GM12878 (cell line): Measurements from ENCODE around the gene HS3ST3A1.

Experiments used
- ATF3 ChIP-seq: IDR thresholded peaks from 2 replicates; pipeline ENCODE4 v1.6.1; 2011; ENCODE audit warnings: low read depth, mild to moderate bottlenecking, low read length, moderate library complexity, borderline replicate concordance; ENCODE audit errors: extremely low read depth
- BRCA1 ChIP-seq: IDR thresholded peaks from 2 replicates; pipeline ENCODE4 v1.6.1; 2011; ENCODE audit warnings: low read depth, low read length, improper control_type of control experiment
- CHD2 ChIP-seq: IDR thresholded peaks from 2 replicates; pipeline ENCODE4 v1.6.1; 2011; ENCODE audit warnings: low read depth, low read length, improper control_type of control experiment, borderline replicate concordance
- E2F4 ChIP-seq: IDR thresholded peaks from 2 replicates; pipeline ENCODE4 v1.6.1; 2012; ENCODE audit warnings: low read depth, low read length, improper control_type of control experiment
- EZH2 ChIP-seq: IDR thresholded peaks from 2 replicates; pipeline ENCODE4 v1.6.1; 2012; ENCODE audit warnings: low read depth, mild to moderate bottlenecking, control low read depth, inconsistent platforms, low read length, borderline replicate concordance; ENCODE audit not compliant: control insufficient read depth
- MXI1 ChIP-seq: fragments of 150-350 bp; IDR thresholded peaks from 2 replicates; pipeline ENCODE4 v1.6.1; 2011; ENCODE audit warnings: low read depth, mild to moderate bottlenecking, inconsistent platforms, low read length, improper control_type of control experiment
- POLR2AphosphoS5 ChIP-seq: IDR thresholded peaks from 2 replicates; pipeline ENCODE4 v1.6.1; 2011; ENCODE audit warnings: mild to moderate bottlenecking, low read length, inconsistent platforms
- TAF1 ChIP-seq: IDR thresholded peaks from 2 replicates; pipeline ENCODE4 v1.6.1; 2011; ENCODE audit warnings: mild to moderate bottlenecking, low read depth, low read length, borderline replicate concordance
- TCF7 ChIP-seq: IDR thresholded peaks from 2 replicates; pipeline ENCODE4 v1.6.1; 2014; ENCODE audit warnings: antibody characterized with exemption, borderline replicate concordance
- TF ChIP-seq, protein P1 (sequence below), 3 experiments: IDR thresholded peaks in 2 of 3; conservative IDR thresholded peaks in 1 of 3; 2 replicates each; pipeline ENCODE4 v1.5.1; 2011; ENCODE audit warnings: low read depth in 3 of 3, low read length in 3 of 3, mild to moderate bottlenecking in 3 of 3, control low read depth in 2 of 3, moderate library complexity in 2 of 3, inconsistent platforms in 1 of 3, mixed read lengths in 1 of 3; ENCODE audit not compliant: control insufficient read depth in 2 of 3, insufficient read depth in 1 of 3; ENCODE audit errors: extremely low read depth in 1 of 3
- TF ChIP-seq, protein P2 (sequence below): fragments of 450-650 bp; IDR thresholded peaks from 2 replicates; pipeline ENCODE4 v1.6.1; 2017; ENCODE audit warnings: mild to moderate bottlenecking

- TF ChIP-seq TAF1: no peak
- no peak for TF ChIP-seq MXI1
- TF ChIP-seq POLR2AphosphoS5: no peak
- no peak for TF ChIP-seq EZH2
- TF ChIP-seq CHD2: no peak
- TF ChIP-seq BRCA1: no peak
- TF ChIP-seq E2F4: no peak
- no peak for TF ChIP-seq TCF7
- TF ChIP-seq, protein P1, sequence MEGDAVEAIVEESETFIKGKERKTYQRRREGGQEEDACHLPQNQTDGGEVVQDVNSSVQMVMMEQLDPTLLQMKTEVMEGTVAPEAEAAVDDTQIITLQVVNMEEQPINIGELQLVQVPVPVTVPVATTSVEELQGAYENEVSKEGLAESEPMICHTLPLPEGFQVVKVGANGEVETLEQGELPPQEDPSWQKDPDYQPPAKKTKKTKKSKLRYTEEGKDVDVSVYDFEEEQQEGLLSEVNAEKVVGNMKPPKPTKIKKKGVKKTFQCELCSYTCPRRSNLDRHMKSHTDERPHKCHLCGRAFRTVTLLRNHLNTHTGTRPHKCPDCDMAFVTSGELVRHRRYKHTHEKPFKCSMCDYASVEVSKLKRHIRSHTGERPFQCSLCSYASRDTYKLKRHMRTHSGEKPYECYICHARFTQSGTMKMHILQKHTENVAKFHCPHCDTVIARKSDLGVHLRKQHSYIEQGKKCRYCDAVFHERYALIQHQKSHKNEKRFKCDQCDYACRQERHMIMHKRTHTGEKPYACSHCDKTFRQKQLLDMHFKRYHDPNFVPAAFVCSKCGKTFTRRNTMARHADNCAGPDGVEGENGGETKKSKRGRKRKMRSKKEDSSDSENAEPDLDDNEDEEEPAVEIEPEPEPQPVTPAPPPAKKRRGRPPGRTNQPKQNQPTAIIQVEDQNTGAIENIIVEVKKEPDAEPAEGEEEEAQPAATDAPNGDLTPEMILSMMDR (IDR thresholded peaks at IDR 0.05 in 2 of 3, conservative IDR thresholded peaks at IDR 0.05 in 1 of 3; ENCODE audit: control insufficient read depth in 2 of 3, extremely low read depth in 1 of 3, insufficient read depth in 1 of 3, low read depth in 3 of 3, low read length in 3 of 3): no peak
- TF ChIP-seq, protein P2, sequence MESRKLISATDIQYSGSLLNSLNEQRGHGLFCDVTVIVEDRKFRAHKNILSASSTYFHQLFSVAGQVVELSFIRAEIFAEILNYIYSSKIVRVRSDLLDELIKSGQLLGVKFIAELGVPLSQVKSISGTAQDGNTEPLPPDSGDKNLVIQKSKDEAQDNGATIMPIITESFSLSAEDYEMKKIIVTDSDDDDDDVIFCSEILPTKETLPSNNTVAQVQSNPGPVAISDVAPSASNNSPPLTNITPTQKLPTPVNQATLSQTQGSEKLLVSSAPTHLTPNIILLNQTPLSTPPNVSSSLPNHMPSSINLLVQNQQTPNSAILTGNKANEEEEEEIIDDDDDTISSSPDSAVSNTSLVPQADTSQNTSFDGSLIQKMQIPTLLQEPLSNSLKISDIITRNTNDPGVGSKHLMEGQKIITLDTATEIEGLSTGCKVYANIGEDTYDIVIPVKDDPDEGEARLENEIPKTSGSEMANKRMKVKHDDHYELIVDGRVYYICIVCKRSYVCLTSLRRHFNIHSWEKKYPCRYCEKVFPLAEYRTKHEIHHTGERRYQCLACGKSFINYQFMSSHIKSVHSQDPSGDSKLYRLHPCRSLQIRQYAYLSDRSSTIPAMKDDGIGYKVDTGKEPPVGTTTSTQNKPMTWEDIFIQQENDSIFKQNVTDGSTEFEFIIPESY: no peak
- TF ChIP-seq ATF3: no peak
Measured at GRCh38 chr17:13540546-13540945, 61.2 kb downstream of the HS3ST3A1 start.
